Common myeloid progenitor, CD34-positive (primary cell): Measurements from ENCODE around the gene SOX30.
"Not testable (repeated sequence)": the region's sequence is repeated elsewhere in the genome, so short reads cannot be mapped to it uniquely, and the experiment has no call there.

Source experiments
- CTCF ChIA-PET: fragments of 350-600 bp; sonication (Branson Sonifier 250); formaldehyde crosslinking; loops from one replicate; lab custom pipeline; 2021; ENCODE audit warnings: antibody characterized with exemption; lab: Charles Lee
- POLR2A ChIA-PET: fragments of 350-600 bp; sonication (Branson Sonifier 250); formaldehyde crosslinking; loops from one replicate; lab custom pipeline; 2021; ENCODE audit warnings: antibody characterized with exemption; lab: Charles Lee
- DNase-seq, 3 donors: peaks; one replicate each; pipeline versions ENCODE4 v3.0.0 to v3.0.0-alpha.2; 2013
- H3K27ac ChIP-seq, 2 experiments: 1 replicate in 1 of 2; 2 replicates in 1 of 2; pipeline ENCODE4 v1.7.0; 2013; ENCODE audit warnings: inconsistent platforms in 2 of 2, low read length in 2 of 2, mild to moderate bottlenecking in 2 of 2, low read depth in 1 of 2, moderate library complexity in 1 of 2; ENCODE audit not compliant: severe bottlenecking in 2 of 2, insufficient read depth in 1 of 2, poor library complexity in 1 of 2
- H3K27me3 ChIP-seq, 5 experiments: replicated peaks in 2 of 5; 1 replicate in 3 of 5; 2 replicates in 2 of 5; pipeline versions ENCODE4 v1.6.1 to v1.7.0; 2013; ENCODE audit warnings: low read length in 4 of 5, mild to moderate bottlenecking in 2 of 5, moderate library complexity in 2 of 5, inconsistent platforms in 1 of 5; ENCODE audit not compliant: insufficient read depth in 5 of 5, control insufficient read depth in 4 of 5
- H3K36me3 ChIP-seq, 4 experiments: 1 replicate in 2 of 4; 2 replicates in 2 of 4; pipeline versions ENCODE4 v1.6.1 to v1.7.0; 2013; ENCODE audit warnings: low read length in 3 of 4, control low read depth in 1 of 4, mild to moderate bottlenecking in 1 of 4; ENCODE audit not compliant: control insufficient read depth in 4 of 4, insufficient read depth in 4 of 4
- H3K4me1 ChIP-seq, 4 experiments: 1 replicate in 3 of 4; 2 replicates in 1 of 4; pipeline versions ENCODE4 v1.6.1 to v1.7.1; 2013; ENCODE audit warnings: low read length in 3 of 4, mild to moderate bottlenecking in 3 of 4, control low read depth in 1 of 4, inconsistent platforms in 1 of 4, moderate library complexity in 1 of 4; ENCODE audit not compliant: control insufficient read depth in 4 of 4, insufficient read depth in 4 of 4; ENCODE audit errors: control extremely low read depth in 1 of 4
- H3K4me3 ChIP-seq, 7 experiments: 1 replicate in 4 of 7; 2 replicates in 3 of 7; pipeline versions ENCODE4 v1.5.1 to v1.7.0; 2013; ENCODE audit warnings: mild to moderate bottlenecking in 7 of 7, low read length in 6 of 7, moderate library complexity in 6 of 7, inconsistent platforms in 2 of 7, low read depth in 2 of 7, control low read depth in 1 of 7; ENCODE audit not compliant: insufficient read depth in 4 of 7, control insufficient read depth in 1 of 7; ENCODE audit errors: extremely low read depth in 1 of 7
- H3K9me3 ChIP-seq, 5 experiments: 1 replicate in 4 of 5; 2 replicates in 1 of 5; pipeline versions ENCODE4 v1.6.1 to v1.7.1; 2013; ENCODE audit warnings: low read length in 4 of 5, mild to moderate bottlenecking in 2 of 5, inconsistent platforms in 1 of 5, low read depth in 1 of 5, moderate library complexity in 1 of 5; ENCODE audit not compliant: control insufficient read depth in 4 of 5, insufficient read depth in 2 of 5; ENCODE audit errors: control extremely low read depth in 1 of 5
- WGBS: methylation state at CpG from one replicate; pipeline ENCODE4 v1.1.5; 2013; ENCODE audit not compliant: insufficient coverage; 5-methylcytosine and 5-hydroxymethylcytosine counted together

The SOX30 gene

DNA sequence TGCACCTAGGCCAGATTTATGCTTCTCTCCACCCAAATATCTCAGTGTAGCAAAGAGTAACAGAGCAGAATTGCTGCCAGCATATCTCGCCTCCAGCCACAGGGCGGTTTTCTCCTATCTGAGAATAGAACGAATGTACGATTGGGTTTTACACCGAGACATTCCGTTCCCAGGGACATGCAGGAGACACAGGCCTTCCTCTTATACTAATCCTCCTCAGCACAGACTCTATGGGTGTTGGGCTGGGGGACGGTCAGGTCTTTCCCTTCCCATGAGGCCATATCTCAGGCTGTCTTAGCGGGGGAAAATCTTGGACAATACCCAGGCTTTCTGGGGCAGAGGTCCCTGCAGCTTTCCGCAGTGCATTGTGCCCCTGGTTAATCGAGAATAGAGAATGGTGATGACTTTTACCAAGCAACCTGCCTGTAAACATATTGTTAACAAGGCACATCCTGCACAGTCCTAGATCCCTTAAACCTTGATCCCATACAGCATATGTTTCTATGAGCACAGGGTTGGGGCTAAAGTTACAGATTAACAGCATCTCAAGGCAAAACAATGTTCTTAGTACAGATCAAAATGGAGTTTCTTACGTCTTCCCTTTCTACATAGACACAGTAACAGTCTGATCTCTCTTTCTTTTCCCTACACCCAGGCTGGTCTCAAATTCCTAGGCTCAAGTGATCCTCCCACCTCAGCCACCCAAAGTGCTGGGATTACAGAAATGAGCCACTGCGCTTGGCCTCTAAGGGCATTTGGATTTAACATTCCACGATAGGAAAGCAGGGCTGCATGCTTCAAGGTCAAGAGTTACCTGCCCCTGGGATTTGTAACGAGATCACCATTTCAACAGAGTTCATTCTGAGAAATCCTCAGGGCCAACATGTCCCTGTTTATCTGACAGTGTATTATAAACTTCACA is 34.3 kb upstream of the SOX30 start:
- CTCF ChIA-PET, H3K4me1 ChIP-seq: not testable (repeated sequence)
- WGBS, result 97% methylated on average over 10 of the region's 14 CpGs

DNA sequence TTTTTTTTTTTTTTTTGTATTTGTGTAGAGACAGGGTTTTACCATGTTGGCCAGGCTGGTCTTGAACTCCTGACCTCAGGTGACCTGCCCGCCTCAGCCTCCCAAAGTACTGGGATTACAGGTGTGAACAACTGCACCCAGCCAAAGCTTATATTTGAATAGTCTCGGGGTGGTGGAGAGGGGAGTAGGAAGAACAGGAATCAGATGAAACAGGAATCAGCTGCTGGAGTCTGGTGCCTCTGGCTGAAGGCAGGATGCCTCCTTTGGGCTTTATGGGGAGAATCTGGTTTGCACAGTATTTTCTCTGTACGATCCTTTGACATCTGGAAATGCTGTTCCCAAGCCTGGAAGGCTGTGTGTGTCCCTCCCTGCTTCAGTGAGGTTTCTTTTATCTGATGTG is 30.0 kb upstream of the SOX30 start:
- H3K4me3 ChIP-seq, result no peak overlapping the region
- H3K27me3 ChIP-seq, result no peaks in the 10 kb centered on the region
- WGBS, result 50% methylated on average over 2 of the region's 3 CpGs
- no peaks in the 10 kb centered on the region for H3K36me3 ChIP-seq
- H3K27ac ChIP-seq, result no peak overlapping the region
- POLR2A ChIA-PET, result interaction anchor here (0.6 kb wide), 1 partner anchor 46 kb away, joined by 3 read pairs; no protein-coding TSS in a partner anchor
- H3K9me3 ChIP-seq, result no peaks in the 10 kb centered on the region
- CTCF ChIA-PET, result interaction anchor here (0.8 to 1.6 kb wide), 3 partner anchors 10 to 61 kb away, joined by 3 to 4 read pairs (median 3); partner anchors contain the start of gene LSM11
- DNase-seq, result no peak
- H3K4me1 ChIP-seq, result no peaks in the 10 kb centered on the region

More for the DNA sequence above, 34.3 kb upstream of the SOX30 start:
- H3K4me3 ChIP-seq, DNase-seq, H3K27me3 ChIP-seq, H3K27ac ChIP-seq, POLR2A ChIA-PET, H3K36me3 ChIP-seq: not testable (repeated sequence)
- peaks cover 0 to 10% (median 6%) of the 10 kb centered on the region in 5 experiments for H3K9me3 ChIP-seq

DNA sequence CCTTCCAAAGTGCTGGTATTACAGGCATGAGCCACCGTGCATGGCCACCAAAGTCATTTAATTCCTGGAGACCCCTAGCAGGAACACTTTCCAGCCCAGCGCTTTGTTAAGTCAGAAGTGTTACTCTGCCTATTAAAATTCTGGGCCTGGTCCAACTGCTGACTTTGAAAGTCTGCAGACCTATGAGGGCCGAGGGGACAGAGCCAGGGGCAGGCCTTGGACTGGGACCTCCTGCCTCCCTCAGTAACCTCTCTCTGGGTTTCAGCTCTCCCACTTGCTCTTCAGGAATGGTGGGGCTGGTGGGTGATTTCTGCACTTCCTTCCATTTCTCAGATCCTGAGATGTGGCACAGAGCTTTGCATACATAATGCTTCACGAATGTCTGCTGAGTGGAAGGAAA is 28.8 kb upstream of the SOX30 start:
- H3K27ac ChIP-seq, result no peak overlapping the region
- DNase-seq, result no peak
- no peaks in the 10 kb centered on the region for H3K27me3 ChIP-seq
- H3K9me3 ChIP-seq, result no peaks in the 10 kb centered on the region
- H3K4me3 ChIP-seq, result no peak overlapping the region
- no peaks in the 10 kb centered on the region for H3K36me3 ChIP-seq
- 100% methylated on average over 3 of the region's 4 CpGs for WGBS
- no peaks in the 10 kb centered on the region for H3K4me1 ChIP-seq
- ChIA-PET CTCF (interaction anchor here (0.7 to 1.3 kb wide), 3 partner anchors 11 to 72 kb away, joined by 3 to 4 read pairs (median 3); no protein-coding TSS in a partner anchor), POLR2A (no interaction called here)

DNA sequence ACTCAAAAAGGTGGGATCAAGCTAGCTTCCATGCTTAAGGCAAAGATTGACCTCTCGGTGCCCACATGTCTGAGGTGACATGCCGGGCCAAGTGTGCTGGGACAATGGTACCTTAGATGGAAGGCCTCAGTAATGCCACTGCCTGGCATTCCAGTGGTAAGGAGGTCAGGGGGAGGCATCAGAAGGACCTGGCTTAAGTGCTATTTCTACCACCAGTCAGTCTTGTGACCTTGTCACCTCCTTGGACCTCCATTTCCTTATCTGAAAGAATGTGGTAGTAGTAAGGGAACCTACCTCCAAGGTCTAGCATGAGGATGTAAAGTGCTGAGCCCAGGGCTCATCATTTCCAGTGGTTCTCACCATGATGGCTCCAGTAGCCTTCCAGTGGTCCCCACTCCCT is 28.0 kb upstream of the SOX30 start:
- Histone ChIP-seq H3K27me3 (no peaks in the 10 kb centered on the region), H3K4me3 (no peak overlapping the region), H3K4me1 (no peaks in the 10 kb centered on the region), H3K36me3 (no peaks in the 10 kb centered on the region), H3K27ac (no peak overlapping the region), H3K9me3 (no peaks in the 10 kb centered on the region)
- DNase-seq, result no peak
- CTCF ChIA-PET, result interaction anchor here (1.3 to 2.1 kb wide), 2 partner anchors 12 to 73 kb away, joined by 3 to 8 read pairs; no protein-coding TSS in a partner anchor
- POLR2A ChIA-PET, result no interaction called here
- 100% methylated on average over 2 of the region's 2 CpGs for WGBS

DNA sequence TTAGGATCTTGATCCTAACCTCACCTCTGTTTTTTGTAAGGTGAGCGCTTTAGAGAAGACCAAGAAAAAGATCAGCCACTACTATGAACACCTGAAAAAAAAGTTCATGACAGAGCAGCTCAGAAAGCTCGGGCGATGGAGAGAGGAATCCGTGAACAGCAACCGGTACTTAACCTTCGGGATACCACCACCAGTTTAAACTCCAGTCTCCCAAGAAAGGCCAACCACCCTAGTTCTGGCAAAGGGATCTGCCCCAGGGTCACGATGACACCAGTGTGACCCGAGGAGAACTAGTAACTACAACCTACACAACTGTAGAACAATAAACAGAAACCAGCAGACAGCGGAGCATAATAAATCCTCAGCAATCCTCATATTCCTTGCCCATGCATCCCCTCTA is 27.6 kb upstream of the SOX30 start:
- Histone ChIP-seq H3K4me1 (no peaks in the 10 kb centered on the region), H3K9me3 (no peaks in the 10 kb centered on the region), H3K36me3 (no peaks in the 10 kb centered on the region), H3K4me3 (no peak overlapping the region), H3K27me3 (peaks cover 0 to under 1% (median 0%) of the 10 kb centered on the region in 5 experiments), H3K27ac (no peak overlapping the region)
- 98% methylated on average over 6 of the region's 9 CpGs for WGBS
- POLR2A ChIA-PET, result no interaction called here
- no peak for DNase-seq
- CTCF ChIA-PET, result interaction anchor here (1.3 to 2.1 kb wide), 2 partner anchors 11 to 74 kb away, joined by 3 to 8 read pairs; no protein-coding TSS in a partner anchor

DNA sequence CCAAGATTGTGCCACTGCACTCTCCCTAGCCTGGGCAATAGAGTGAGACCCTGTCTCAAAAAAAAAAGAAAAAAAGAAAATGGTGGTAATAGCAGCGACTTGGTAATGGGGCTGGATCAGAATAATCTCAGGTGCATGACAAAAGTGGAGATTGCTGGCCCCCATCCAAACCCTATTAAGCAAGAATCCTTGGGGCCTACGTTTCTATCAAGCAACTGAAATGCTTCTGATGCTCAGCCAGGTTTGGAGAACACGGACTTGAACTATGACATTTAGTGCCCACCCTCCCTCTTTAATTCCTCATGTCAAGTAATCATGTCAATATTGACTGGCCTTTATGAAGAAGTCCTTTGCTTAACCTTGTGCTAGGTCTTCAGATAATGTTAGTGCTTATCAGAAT is 25.7 kb upstream of the SOX30 start:
- no peaks in the 10 kb centered on the region for H3K36me3 ChIP-seq
- POLR2A ChIA-PET, result interaction anchor here (0.5 kb wide), 1 partner anchor 898 kb away, joined by 5 read pairs; no protein-coding TSS in a partner anchor
- no peaks in the 10 kb centered on the region for H3K9me3 ChIP-seq
- H3K27me3 ChIP-seq, result peaks cover 0 to 5% (median 0%) of the 10 kb centered on the region in 5 experiments
- CTCF ChIA-PET, result no interaction called here
- no peak overlapping the region for H3K4me3 ChIP-seq
- no peaks in the 10 kb centered on the region for H3K4me1 ChIP-seq
- no peak for DNase-seq
- H3K27ac ChIP-seq, result no peak overlapping the region
- 91% methylated on average over 3 of the region's 3 CpGs for WGBS

DNA sequence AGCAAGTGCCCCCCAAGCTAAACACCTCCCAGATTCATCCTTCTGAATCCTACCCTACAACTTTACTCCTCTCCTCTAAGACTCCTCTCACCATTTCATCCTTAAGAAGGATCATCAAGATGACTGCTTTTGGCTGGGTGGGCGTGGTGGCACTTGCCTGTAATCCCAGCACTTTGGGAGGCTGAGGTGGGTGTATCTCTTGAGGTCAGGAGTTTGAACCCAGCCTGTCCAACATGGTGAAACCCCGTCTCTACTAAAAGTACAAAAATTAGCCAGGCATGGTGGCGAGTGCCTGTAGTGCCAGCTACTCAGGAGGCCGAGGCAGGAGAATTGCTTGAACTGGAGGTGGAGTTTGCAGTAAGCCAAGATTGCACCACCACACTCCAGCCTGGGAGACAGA is 22.1 kb upstream of the SOX30 start:
- CTCF ChIA-PET, result not testable (repeated sequence)
- 100% methylated on average over 2 of the region's 4 CpGs for WGBS

More for the DNA sequence above, 22.1 kb upstream of the SOX30 start:
- POLR2A ChIA-PET, H3K27ac ChIP-seq, H3K36me3 ChIP-seq, DNase-seq, H3K4me3 ChIP-seq, H3K9me3 ChIP-seq: not testable (repeated sequence)
- peaks cover 4 to 15% (median 13%) of the 10 kb centered on the region in 4 experiments for H3K4me1 ChIP-seq
- H3K27me3 ChIP-seq, result peaks cover 0 to 41% (median 18%) of the 10 kb centered on the region in 5 experiments
